GM18508 (cell line): ENCODE measurements around the gene RTCA.
"Not testable (repeated sequence)": the region's sequence is repeated elsewhere in the genome, so short reads cannot be mapped to it uniquely, and the experiment has no call there.

Experiments used
- ATAC-seq: cut with Tn5 transposase; IDR thresholded peaks from one replicate; pipeline ENCODE4 v1.9.1; 2021; ENCODE audit warnings: moderate number of reproducible peaks; ENCODE audit not compliant: insufficient read depth, unreplicated experiment

Gene RTCA

DNA sequence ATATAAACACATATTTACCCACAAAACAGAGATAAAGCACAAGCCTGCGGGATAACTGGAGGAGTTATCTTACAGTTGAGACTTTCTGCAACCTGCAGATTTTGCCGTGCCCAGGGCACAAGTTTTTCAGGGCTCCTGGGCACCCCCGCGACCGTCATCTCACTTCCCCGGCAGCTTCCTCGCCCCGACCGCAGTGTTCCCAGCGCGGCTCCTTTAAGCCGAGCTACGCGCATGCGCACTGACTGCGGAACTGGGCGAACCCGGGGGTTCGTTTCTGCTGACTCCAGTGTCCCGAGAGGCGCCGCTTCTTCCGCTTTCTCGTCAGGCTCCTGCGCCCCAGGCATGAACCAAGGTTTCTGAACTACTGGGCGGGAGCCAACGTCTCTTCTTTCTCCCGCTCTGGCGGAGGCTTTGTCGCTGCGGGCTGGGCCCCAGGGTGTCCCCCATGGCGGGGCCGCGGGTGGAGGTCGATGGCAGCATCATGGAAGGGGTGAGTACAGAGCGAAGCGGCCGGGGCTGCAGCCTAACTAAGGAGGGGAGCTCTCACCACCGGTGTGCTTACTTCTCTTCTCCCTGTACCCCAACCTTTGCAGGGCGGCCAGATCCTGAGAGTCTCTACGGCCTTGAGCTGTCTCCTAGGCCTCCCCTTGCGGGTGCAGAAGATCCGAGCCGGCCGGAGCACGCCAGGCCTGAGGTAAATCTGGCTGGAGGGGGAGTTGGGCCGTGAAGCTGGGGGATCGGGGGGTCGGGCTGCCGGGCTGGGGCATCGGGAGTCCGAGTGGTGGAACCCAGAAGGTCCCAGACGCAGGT lies at the start of gene RTCA:
Gene RTCA, plus strand, starts transcription at position 286 of the 810 bp plus-strand sequence. Its CDS starts 160 bp downstream, at position 446.
- peak; percentile 88 for ATAC-seq

DNA sequence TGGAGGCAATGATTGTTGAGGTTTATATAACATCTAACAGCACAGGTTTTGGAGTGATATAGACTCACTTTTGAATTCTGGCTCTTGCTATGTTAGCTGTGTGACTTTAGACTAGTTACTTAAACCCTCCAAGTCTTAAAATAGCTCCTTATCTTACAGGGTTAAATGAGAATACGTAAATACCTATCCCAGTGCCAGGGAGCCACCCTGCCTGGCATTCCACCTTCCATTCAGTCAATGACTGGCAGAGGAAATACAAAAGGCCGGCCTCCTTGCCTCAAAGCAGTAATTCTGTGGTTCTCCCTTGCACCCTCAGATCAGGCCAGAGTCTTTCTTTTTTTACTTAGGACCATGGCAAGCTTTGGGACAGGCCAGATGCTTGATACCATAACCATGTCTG lies 48.2 kb upstream of the RTCA start:
- no peak for ATAC-seq

GRCh38 chr1:100219457-100219856 lies 46.6 kb upstream of the RTCA start:
- ATAC-seq = no peak

- ATAC-seq = no peak
Observed at GRCh38 chr1:100219883-100220282, 46.1 kb upstream of the RTCA start.

- ATAC-seq = no peak
Observed at GRCh38 chr1:100222428-100222827, 43.6 kb upstream of the RTCA start.

GRCh38 chr1:100229681-100230443 lies 36.2 kb upstream of the RTCA start:
- ATAC-seq = no peak

GRCh38 chr1:100230765-100231164 lies 35.3 kb upstream of the RTCA start:
- no peak for ATAC-seq

GRCh38 chr1:100231721-100232120 lies 34.3 kb upstream of the RTCA start:
- ATAC-seq = no peak

DNA sequence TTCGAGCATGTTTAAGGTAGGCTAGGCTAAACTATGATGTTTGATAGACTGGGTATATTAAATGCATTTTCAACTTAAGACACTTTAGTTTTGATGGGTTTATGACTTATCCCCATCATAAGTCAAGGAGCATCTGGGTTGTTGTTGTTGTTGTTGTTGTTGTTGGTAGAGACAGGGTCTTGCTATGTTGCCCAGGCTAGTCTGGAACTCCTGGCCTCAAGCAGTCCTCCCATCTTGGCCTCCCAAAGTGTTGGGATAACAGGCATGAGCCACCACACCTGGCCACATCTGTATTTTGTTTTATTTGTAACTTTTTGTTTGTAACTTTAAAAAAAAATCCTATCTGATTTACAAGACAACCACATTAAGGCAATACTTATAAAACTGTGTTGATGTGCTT lies 33.9 kb upstream of the RTCA start:
- ATAC-seq = no peak

GRCh38 chr1:100233566-100233965 lies 32.5 kb upstream of the RTCA start:
- not testable (repeated sequence) for ATAC-seq

DNA sequence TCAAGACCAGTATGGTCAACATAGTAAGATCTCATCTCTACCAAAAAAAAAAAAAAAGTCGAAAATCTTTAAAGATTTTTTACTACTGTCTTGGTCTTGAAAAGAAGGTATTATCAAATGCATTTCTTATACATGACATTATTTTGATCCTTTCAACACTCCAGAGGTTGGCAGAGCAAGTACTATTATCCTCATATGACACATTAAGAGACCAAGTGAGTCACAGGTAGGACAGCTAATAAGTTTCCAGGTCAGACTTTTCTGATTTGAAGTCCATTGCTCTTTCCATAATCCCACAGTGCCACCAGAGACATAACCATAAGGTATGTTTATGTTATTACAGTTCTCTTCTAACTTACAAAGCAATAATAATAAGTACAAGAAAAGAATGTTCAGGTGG lies 31.6 kb upstream of the RTCA start:
- ATAC-seq = no peak

- ATAC-seq = no peak
Observed at GRCh38 chr1:100237091-100237490, 28.9 kb upstream of the RTCA start.

- no peak for ATAC-seq
Observed at GRCh38 chr1:100239961-100240360, 26.1 kb upstream of the RTCA start.

- ATAC-seq = no peak
Observed at GRCh38 chr1:100240631-100241030, 25.4 kb upstream of the RTCA start.

DNA sequence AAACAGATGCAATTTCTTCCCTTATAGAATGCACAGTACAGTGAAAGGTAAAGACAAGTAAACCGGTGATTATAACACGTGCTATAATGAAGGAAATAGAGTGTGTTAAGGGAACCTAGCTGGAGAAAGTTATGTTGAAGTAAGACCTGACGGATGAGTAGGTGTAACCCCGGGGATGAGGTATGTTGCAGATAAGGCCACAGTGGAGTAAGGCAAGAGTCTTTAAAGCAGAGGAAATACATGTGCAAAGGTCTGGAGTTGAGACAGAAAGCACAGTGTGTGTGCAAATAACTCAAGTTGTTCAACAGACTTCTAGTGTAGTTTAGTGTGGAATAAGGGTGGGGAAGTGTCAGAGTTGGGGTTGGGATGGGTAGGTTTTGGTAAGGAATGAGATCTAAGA lies 19.3 kb upstream of the RTCA start:
- no peak for ATAC-seq

DNA sequence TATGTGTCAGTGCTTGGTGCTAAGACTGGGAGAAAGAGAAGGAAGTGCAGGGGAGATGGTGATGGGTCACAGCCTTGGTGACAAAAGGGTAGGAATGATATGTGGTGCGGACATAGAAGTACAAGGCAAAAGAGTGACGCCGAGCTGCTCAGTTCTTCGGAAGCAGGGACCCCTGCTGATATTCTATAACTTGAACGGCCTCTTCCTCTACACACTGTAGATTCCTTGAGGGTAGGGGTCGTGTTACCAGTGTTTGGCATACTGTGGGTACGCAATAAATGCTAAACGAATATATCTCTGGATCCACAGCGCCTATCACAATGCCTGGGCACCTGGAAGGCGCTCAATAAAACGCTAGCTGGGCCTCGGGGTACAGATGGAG lies 16.9 kb upstream of the RTCA start:
- no peak for ATAC-seq

DNA sequence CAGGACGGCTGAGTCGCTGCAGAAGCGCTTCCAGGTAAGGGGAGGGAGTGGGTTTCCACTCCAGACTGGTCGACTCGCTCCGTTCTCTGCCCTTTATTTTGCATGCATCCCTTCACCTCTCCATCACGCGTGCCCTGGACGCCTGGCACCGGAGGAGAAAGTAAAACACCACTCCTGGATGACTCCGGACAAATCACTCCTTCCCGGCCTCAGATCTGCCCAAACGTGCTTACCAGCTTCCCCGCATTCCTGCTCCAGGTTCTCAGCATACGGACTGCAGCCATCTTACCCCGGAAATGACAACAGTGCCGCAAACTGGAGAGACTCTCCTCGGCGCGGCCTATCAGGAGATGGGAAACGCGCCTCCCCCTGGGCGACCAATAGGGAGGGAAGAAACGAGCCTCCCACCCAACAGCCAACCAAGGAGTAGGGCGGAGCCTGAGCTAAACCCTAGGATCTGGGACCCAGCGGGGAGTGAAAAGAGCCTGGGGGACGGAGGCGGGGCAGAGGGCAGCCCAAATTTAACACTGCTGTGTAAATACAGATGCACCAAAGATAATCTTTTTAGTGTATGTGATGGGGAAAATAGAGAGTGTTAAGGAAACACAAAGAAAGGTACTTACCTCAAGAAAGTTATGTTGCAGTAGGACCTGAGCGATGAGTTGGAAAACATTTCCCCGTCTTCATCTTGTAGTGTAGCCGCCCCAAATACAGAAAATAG lies 16.3 kb upstream of the RTCA start, which contains the start of gene DBT:
Gene DBT, minus strand, starts transcription at position 298 of the 721 bp plus-strand sequence. Its CDS starts 14 bp downstream, at position 284.
- ATAC-seq = peak; percentile 99

- ATAC-seq = no peak
Observed at GRCh38 chr1:100250264-100250663, 15.8 kb upstream of the RTCA start.

DNA sequence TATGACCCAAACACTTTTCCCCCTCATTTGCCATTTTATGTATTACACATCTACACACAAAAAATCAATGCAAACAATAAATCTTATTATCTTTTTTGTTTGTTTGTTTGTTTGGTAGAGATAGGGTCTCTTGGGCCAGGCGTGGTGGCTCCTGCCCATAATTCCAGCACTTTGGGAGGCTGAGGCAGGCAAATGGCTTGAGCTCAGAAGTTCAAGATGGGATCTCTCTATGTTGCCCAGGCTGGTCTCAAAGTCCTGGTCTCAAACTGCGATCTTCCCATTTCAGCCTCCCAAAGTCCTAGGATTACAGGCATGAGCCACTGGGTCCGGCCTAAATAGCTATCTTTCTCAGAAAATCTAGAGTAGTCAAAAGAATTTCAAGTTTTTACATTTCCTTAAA lies 15.2 kb upstream of the RTCA start:
- no peak for ATAC-seq

DNA sequence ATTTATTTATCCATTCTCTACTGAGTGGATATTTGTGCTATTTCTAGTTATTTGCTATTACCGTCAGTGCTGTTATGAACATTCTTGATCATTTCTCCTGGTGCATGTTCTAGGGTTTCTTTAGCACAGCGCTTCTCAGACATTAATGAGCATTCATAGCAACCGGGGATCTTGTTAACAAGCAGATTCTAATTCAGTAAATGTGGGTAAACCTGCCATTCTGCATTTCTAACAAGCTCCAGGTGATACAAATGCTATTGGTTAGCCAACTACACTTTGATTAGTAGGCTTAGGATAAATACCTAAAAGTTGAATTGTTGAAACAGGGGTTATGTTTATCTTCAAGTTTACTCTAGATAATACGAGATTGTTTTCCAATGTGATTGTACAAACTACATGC lies 13.1 kb upstream of the RTCA start:
- ATAC-seq = no peak

DNA sequence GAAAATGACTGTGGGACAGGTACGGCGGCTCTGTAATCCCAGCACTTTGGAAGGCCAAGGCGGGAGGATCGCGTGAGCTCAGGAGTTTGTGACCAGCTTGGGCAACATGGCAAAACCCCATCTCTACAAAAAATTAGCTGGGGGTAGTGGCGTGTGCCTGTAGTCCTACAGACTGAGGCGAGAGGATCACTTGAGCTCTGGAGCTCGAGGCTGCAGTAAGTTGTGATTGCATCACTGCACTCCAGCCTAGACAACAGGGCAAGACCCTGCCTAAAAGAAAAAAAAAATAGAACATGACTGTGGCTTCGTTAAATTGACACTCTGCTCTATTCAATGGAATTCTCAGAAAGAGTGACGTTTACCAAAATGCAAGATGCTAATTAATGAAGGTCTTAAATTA lies 12.5 kb upstream of the RTCA start:
- ATAC-seq = no peak
